Measurements from ENCODE around the gene ZSCAN20.

ZSCAN20 gene

DNA sequence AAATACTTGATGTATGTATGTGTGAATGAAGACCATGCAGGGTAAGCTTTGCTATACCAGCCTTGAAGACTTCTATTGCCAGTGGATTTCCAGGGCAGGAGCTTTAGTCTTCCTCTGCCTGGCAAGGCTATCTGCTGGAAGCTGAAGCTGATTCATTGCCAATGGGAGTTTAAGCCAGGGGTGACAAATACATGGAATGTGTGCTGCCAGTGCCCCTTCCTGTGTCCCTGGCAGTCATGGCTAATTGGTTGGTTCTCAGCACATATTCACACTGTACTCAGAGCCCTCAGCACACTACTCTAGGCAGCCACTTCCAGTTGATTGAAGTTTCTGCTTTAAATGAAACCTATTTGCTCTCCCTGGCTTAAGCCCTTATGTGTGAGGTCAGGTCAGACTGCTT is 1.5 kb downstream of the ZSCAN20 start:
- Histone ChIP-seq H3K4me2 (ENCODE audit: low read depth, low read length, poor library complexity, severe bottlenecking) (peak overlapping the region; percentile 78), H3K36me3 (ENCODE audit: insufficient read depth, low read length) (no peaks in the 10 kb centered on the region), H2AFZ (ENCODE audit: low read length) (no peak overlapping the region), H4K20me1 (ENCODE audit: insufficient read depth, low read length, poor library complexity, severe bottlenecking) (no peaks in the 10 kb centered on the region), H3K9me2 (replicated peaks; ENCODE audit: low read depth, low read length) (no peaks in the 10 kb centered on the region), H3K9me3 (ENCODE audit: insufficient read depth, low read depth, low read length) (no peaks in the 10 kb centered on the region), H3K27me3 (ENCODE audit: insufficient read depth, low read length, poor library complexity, severe bottlenecking) (no peaks in the 10 kb centered on the region), H3K9ac (ENCODE audit: low read depth, low read length, poor library complexity, severe bottlenecking) (no peak overlapping the region), H3K4me3 (ENCODE audit: low read length, poor library complexity, severe bottlenecking) (peak overlapping the region; percentile 86), H3K79me2 (ENCODE audit: insufficient read depth, low read length) (peaks cover 9% of the 10 kb centered on the region; the same call in 1 of the 2 replicates), H3F3A (ENCODE audit: low read depth) (0 out of 2 replicates have a peak, but pooled peaks cover 4% of the 10 kb centered on the region), H3K4me1 (ENCODE audit: insufficient read depth, low read length, poor library complexity, severe bottlenecking) (peaks cover 41% of the 10 kb centered on the region)
- TF ChIP-seq EZH2phosphoT487 (IDR thresholded peaks at IDR 0.05; ENCODE audit: borderline replicate concordance) = no peak
- TF ChIP-seq, protein P1, sequence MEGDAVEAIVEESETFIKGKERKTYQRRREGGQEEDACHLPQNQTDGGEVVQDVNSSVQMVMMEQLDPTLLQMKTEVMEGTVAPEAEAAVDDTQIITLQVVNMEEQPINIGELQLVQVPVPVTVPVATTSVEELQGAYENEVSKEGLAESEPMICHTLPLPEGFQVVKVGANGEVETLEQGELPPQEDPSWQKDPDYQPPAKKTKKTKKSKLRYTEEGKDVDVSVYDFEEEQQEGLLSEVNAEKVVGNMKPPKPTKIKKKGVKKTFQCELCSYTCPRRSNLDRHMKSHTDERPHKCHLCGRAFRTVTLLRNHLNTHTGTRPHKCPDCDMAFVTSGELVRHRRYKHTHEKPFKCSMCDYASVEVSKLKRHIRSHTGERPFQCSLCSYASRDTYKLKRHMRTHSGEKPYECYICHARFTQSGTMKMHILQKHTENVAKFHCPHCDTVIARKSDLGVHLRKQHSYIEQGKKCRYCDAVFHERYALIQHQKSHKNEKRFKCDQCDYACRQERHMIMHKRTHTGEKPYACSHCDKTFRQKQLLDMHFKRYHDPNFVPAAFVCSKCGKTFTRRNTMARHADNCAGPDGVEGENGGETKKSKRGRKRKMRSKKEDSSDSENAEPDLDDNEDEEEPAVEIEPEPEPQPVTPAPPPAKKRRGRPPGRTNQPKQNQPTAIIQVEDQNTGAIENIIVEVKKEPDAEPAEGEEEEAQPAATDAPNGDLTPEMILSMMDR (conservative IDR thresholded peaks at IDR 0.05; ENCODE audit: low read length) = no peak

DNA sequence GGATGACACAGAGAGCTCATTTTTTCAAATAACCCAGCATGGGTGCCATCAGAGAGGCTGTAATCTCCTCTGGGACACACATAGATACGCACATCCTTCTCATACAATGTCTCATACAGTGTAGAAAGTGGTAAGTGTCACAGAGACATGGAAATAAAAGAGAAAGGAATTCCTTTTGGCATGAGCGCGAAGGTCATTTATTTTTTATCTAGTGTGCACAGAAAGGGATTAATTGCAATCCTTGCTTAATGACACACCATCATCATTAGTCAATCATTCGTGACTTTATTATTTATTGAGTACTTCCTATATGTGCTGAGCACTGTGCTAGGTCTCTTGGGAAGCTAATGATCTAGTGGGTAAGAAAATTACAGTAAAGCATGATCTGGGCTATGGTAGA is 5.0 kb downstream of the ZSCAN20 start:
- Histone ChIP-seq H3K4me2 (ENCODE audit: low read depth, low read length, poor library complexity, severe bottlenecking) (no peak overlapping the region), H3K9me3 (ENCODE audit: insufficient read depth, low read depth, low read length) (no peaks in the 10 kb centered on the region), H3K4me3 (ENCODE audit: low read length, poor library complexity, severe bottlenecking) (no peak overlapping the region), H2AFZ (ENCODE audit: low read length) (no peak overlapping the region), H4K20me1 (ENCODE audit: insufficient read depth, low read length, poor library complexity, severe bottlenecking) (no peaks in the 10 kb centered on the region), H3K27me3 (ENCODE audit: insufficient read depth, low read length, poor library complexity, severe bottlenecking) (no peaks in the 10 kb centered on the region), H3K9me2 (replicated peaks; ENCODE audit: low read depth, low read length) (no peaks in the 10 kb centered on the region), H3K4me1 (ENCODE audit: insufficient read depth, low read length, poor library complexity, severe bottlenecking) (peaks cover 11% of the 10 kb centered on the region), H3F3A (ENCODE audit: low read depth) (no peaks in the 10 kb centered on the region), H3K9ac (ENCODE audit: low read depth, low read length, poor library complexity, severe bottlenecking) (no peak overlapping the region), H3K36me3 (ENCODE audit: insufficient read depth, low read length) (no peaks in the 10 kb centered on the region), H3K79me2 (ENCODE audit: insufficient read depth, low read length) (peaks cover 9% of the 10 kb centered on the region; the same call in 1 of the 2 replicates)
- no peak for TF ChIP-seq EZH2phosphoT487 (IDR thresholded peaks at IDR 0.05; ENCODE audit: borderline replicate concordance)
- TF ChIP-seq, protein P1 (conservative IDR thresholded peaks at IDR 0.05; ENCODE audit: low read length) = no peak

DNA sequence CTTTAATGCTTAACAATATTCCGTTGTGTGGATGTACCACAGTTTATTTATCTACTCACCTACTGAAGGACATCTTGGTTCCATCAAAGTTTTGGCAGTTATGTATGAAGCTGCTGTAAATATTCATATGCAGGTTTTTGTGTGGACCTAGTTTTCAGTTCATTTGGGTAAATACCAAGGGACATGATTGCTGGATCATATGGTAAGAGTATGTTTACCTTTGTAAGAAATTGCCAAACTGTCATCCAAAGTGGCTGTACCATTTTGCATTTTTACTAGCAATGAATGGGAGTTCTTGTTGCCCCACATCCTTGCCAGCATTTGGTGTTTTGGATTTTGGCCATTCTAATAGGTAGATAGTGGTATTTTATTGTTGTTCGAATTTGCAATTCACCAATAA is 10.0 kb downstream of the ZSCAN20 start:
- Histone ChIP-seq H3K36me3 (ENCODE audit: insufficient read depth, low read length) (no peaks in the 10 kb centered on the region), H2AFZ (ENCODE audit: low read length) (no peak overlapping the region), H3K79me2 (ENCODE audit: insufficient read depth, low read length) (no peaks in the 10 kb centered on the region), H3K4me1 (ENCODE audit: insufficient read depth, low read length, poor library complexity, severe bottlenecking) (no peaks in the 10 kb centered on the region), H3F3A (ENCODE audit: low read depth) (no peaks in the 10 kb centered on the region), H3K4me3 (ENCODE audit: low read length, poor library complexity, severe bottlenecking) (no peak overlapping the region), H4K20me1 (ENCODE audit: insufficient read depth, low read length, poor library complexity, severe bottlenecking) (no peaks in the 10 kb centered on the region), H3K4me2 (ENCODE audit: low read depth, low read length, poor library complexity, severe bottlenecking) (no peak overlapping the region), H3K9me3 (ENCODE audit: insufficient read depth, low read depth, low read length) (no peaks in the 10 kb centered on the region), H3K9ac (ENCODE audit: low read depth, low read length, poor library complexity, severe bottlenecking) (no peak overlapping the region), H3K9me2 (replicated peaks; ENCODE audit: low read depth, low read length) (no peaks in the 10 kb centered on the region), H3K27me3 (ENCODE audit: insufficient read depth, low read length, poor library complexity, severe bottlenecking) (no peaks in the 10 kb centered on the region)
- no peak for TF ChIP-seq EZH2phosphoT487 (IDR thresholded peaks at IDR 0.05; ENCODE audit: borderline replicate concordance)
- TF ChIP-seq, protein P1 (conservative IDR thresholded peaks at IDR 0.05; ENCODE audit: low read length) = no peak

Measured in Loucy (cell line).